GM18861 (cell line): ENCODE measurements around the gene BTRC.

Experiments used
- ATAC-seq: cut with Tn5 transposase; IDR thresholded peaks from one replicate; pipeline ENCODE4 v1.9.1; 2021; ENCODE audit not compliant: unreplicated experiment

Gene BTRC

DNA sequence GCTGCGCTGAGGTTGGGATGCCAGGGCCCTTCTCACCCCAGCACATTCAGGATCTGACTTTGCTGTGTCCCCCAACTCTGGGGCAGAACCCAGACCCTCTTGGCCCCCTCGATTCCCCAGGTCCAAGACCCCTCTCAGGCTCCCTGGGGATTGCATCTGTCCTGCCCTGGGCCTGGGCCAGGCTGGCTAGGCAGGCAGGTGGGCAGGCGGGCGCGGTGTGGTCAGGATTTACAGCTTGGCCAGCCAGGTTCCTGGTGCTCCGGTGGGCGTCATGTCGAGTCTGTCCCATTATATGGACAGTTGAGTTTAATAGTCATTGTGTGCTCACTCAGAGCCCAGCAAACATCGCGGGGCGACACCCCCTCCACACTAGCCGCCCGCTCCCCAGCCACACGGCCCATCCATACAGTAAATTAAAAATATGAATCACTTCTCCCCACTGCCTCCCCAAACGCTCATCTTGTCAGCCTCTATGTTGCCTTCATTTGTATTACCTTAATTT is 210.6 kb downstream of the BTRC start:
- ATAC-seq = no peak

DNA sequence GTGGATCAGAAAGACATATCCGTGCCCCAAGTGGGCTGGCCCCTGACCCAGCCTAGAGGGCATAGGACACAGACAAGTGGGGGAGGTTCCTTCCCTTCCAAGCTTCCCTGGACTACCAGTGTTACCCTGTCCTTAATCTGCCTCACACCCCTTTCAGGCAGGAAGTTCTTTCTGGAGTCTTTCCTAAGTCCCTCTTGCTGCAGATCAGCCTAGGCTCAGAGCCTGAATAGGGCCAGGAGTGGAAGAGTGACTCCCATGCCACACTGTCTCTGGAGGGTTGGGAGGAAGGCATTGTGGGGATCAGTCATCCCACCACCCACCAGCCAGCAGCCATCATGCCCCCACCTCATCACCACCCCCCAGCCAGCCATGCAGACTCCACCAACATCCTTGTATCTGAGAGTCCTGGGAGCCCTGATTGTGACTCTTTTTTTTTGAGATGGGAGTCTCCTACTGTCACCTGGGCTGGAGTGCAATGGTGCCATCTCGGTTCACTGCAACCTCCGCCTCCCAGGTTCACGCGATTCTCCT is 211.5 kb downstream of the BTRC start:
- ATAC-seq = no peak

DNA sequence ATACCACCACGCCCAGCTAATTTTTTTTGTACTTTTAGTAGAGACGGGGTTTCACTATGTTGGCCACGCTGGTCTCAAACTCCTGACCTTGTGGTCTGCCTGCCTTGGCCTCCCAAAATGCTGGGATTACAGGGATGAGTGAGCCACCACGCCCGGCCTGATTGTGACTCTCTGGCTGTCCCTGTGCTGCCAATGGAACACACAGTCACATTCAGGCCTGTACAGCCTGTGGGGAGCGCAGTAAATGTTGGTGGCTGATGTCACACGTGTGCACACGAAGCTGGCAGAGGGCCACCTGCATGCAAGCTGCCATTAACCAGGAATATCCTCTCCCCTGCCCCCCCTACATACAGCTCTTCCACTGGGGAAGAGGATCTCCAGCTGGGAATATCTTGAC is 212.0 kb downstream of the BTRC start:
- no peak for ATAC-seq

DNA sequence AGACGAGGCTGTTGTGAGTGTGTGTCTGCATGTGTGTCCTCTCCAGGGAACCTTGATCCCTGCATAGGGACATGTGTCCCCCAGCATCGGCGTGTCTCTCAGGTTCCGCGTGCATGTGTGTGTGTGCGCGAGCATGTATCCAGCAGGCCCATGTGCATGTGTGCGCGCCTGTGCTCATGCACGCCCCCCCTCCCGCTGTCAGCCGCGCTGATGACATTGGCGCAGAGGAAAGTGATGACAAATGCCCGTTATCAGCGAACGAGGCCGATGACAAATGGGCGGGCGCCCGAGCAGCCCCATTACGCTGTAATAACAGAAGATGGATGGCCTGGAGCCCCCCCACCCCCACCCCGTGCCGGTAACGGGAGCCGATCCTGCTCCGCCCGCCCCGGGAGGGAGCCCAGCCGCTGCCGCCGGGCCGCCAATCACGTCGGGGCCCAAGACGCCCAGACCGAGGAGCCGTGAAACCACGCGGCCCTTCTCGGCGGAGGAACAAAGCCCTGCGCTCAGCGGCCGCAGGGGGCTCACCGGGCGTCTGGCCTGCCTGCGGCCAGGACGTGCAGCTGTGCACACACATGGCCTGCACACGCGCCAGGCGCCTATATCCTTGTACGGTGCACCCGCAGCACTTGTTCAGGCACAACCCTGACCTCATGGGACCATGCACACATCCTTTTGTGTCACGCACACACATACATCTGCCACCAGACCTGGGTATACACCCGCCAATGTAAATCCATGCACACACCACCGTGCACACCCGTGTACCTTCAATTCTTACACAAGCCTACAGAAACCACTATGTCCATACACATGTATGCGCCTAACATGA is 212.6 kb downstream of the BTRC start:
- ATAC-seq = no peak

DNA sequence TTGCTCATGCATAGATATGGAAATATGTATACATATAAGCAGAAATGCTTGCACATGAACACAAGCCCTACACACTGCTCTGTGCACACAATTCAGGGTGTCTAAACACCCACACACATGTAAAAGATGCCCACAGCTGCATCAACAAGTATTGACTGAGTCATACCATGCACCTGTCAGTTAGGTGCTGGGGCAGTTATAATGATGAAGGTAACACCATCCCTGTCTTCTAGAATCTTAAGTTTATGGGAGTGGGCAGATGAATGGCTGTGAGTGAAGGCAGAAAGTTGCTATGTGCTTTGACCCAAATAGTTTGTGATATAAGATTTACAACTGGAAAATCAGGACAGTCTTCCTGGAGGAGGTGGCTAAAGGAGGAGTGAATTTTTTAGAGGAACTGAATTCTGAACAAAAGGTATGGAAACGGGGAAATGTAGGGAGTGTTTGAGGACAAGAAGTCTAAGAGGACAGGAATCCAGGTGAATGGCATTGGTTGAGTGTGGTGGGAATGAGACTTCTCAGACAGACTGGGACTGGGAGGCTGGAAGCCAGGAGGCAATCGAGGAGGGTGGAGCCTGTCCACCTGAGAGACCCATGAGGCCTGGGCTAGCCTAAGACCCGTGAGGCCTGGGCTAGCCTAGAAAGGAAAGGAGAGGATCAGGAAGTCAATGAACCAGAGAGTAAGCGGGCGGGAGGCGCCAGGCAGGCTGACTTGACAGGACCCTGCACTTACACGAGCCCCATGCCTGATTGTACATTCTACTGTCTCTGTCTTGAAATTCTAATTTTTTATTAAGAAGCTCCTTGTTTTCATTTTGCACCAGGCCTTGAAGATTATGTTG is 213.4 kb downstream of the BTRC start:
- ATAC-seq = no peak

DNA sequence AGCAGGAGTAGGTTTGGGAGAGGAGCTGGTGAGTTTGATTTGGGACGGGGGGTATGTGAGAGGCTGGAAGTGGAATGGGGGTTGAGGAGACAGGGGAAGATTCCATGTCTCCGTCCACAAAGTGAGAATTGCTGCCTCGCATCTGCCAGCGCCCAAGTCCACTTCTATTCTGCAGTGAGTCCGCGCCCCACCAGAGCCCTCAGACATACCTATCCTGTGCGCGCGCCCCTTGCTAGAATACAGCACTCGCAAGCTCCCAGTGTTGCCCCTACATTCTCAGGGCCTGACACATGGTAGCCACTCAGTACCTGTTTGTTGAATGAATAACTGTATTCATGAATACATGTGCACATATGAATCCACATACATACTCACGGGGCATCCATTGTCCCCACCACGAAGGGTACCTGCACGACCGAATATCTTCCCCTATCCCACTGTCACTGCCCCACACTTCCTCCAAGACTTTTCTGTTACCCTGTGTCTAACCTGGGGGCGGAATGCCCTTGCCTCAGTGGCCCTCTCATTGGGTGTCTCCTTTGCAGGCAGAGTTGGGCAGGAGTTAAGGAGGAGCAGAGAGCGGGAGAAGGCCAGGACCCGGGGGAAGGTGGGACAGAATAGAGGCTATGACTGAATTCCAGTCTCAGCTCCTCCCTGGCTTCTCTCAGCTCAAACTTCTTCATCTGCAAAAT is 214.2 kb downstream of the BTRC start:
- ATAC-seq = no peak

DNA sequence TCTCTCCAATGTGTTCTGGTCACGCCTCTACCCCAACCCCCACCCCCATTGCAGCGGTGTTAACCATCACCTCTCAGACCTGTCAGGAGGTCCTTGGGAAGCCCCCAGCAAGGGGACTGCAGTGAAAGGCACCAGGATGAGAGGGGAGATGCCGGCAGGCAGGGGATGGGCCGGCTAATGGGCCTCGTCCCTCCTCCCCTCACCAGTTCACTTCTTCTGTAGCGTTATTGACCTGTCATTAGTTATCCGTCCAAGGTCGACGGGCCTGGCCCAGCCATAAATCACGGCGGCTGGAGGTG is 215.3 kb downstream of the BTRC start:
- ATAC-seq = no peak

DNA sequence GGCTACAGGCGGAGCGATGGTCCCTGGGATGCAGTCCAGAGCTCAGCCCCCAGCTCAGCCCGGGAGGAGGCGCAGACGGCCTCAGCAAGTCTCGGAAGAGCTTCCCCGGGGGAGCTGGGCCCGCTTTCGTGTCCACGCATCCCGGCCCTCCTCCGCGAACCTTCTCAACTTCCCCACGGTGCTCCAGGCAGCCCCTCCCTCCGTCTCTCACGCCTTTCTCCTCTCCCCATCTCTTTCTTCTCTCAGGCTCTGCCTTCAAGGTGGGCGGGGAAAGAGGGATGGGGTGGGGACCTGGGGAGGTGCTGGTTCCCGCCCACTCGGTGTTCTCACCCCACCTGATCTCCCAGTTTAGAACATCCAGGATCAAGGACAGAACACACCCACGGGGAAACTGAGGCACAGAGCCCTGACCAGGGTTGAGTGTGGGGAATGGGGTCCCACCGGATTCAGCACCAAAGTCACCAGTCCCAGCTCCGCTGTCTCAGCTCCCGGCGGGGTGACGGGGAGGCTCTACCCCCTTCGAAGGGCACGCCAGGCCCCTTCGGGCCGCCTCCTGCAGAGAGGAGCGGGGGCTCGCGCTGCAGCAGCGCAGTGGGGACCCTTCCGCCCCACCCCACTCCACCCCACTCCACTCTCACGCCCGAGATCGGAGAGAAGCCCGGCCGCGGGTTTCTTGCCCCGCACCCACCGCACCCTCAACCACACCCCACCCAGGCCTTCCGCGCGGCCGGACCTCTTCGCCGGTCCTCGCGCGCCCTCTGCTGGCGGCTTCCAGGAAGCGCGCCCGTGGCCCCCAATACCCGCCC is 215.9 kb downstream of the BTRC start:
- no peak for ATAC-seq

DNA sequence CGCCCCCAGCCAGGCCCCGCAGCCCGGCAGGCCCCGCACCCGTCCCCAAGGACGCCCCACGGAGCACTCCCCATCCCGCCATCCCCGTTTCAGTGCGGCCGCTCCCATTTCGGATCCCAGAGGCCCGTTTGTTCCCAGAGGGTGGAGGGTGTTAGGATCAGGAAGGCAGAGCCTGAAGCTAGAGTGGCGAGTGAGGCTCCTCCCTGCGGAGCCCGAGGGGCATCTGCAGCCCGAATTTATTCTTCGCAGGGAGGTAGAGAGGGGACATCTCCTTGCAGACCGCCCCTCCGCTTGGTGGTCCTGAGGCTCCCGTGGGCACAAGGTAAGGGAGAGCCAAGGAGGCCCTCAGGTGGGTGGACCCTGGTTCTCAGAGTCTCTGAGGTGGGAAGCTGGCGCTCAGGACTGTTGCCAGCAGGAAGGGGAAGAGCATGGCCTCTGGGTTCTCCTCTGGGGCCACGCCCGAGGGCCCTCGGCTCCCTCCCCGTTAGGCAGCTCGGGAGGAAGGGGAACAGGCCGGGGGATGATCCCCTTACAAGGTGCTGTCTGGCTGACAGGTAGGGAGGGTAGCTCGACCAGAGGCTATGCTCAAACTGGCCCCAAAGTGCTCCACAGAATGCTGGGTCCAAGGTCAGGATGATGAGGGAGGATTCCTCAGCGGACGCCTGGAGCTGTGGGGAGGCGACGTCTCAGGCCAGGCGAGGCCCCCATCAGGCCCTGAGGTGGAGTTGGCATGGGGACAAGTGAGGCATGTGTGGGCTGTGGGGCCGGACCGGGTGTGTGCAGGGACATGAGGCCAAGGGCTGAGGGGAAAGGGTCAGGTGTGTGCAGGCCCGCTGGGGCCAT is 216.7 kb downstream of the BTRC start:
- ATAC-seq = no peak

DNA sequence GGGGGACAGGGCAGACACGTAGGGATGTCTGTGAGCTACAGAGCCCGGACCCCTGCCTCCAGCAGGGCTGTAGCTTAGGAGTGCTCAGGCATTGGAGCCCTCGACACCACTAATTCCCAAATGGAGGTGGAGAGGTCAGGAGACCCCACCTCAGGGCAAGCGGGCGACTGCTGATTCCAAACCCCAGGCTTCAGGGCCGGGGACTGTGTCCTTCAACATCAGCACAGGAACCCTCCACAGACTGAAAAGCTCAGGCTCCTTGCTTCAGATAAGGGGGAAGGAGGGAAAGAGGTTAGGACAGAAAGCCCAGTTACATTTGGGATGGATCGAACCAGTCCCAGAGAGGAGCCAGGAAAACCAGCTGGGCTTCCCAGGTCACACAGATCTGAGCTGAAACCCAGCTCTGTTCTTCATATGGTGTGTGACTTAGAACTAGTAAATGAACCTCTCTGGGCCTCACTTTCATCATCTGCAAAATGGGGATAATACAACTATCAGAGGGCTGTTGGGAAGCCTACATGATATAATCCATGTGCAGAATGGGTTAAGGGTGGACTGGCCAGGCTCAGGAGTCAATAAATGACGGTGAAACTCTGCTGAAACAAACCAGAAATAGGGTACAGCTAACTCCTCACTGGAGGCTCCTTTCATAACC is 217.4 kb downstream of the BTRC start:
- no peak for ATAC-seq

DNA sequence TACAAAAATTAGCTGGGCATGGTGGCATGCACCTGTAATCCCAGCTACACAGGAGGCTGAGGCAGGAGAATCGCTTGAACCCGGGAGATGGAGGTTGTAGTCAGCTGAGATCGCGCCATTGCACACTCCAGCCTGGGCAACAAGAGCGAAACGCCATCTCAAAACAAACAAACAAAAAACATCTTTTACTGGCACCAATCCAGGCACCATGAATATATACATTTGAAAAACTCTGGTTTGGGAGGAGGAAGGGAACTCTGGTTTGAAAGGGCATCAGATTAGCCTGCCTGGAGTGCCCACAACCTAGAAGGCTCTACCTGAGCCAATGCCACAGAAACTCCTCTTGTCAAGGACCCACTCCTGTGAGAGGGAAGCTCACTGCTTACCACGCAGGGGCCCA is 218.2 kb downstream of the BTRC start:
- no peak for ATAC-seq

DNA sequence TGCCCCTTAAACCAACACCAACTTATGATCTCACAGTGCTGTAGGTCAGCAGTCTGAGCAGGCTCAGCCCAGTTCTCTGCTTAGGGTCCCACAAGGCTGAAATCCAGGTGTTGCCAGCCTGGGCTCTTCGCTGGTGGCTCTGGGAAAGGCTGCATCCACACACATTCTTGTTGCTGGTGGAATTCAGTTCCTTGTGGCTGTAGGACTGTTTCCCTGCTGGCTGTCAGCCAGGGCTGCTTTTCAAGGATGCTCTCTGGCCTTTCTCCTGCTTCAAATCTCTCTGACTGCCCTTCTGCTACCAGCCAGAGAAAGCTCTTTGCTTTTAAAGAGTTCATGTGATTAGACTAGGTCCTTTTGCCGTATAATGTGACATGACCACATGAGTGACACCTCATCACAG is 218.8 kb downstream of the BTRC start:
- ATAC-seq = no peak

DNA sequence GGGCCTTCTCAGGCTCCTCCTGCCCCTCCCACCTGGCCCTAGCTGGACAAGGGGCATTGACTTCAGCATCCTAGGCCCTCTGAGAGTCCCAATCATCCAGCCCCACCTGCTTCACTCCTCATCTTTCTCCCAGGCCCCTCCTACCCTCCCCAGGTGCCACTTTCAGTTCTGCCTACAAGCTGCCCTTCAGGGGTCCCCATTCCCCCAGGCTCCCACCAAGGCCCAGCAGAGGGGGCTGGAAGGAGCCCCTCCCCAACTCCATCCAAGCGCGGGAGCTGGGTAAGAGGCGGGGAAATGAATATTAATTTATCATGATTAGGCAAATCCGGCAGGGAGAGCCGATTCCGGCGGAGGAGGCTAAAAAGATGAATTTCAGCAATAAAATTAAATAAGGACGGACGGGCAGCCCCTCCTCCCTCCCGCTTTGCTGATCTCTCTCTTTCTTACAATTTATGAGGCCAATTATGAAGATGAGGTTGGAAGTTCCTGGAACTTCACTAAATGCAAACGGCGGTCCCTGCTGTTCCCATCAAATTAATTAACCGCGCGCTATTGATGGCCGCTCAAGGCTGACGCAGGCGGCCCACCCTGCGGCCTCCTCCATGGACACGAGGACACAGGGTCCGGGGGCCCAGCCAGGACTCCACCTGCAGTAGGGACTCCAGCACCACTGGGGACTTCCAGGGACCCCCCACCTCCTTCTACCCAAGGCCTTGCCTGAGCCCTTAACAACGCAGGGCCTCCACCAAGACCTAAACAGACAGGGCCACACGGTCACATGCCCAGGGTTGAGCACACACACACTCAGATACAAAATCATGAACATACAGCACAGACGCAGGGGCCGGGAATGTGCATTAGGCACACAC is 220.2 kb downstream of the BTRC start:
- no peak for ATAC-seq

DNA sequence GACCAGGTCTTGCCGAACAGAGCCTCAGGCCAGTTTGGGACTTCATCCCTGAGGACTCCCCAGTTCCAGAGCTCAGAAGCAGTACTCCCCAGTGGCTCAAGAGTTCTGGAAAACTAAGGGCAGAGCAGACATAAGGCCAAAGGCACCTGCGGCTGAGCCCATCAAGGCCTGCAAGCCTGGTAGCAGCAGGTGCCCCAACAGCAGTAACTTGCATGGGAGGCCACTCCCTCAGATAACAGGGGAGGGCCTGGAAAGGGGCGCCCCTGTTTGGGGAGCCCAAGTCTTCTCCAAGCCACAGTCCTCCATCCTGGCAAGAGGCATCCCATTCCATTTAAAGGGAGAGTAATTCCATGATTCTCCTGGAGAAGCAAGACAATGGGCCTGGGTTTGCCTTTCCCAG is 221.1 kb downstream of the BTRC start:
- ATAC-seq = no peak

DNA sequence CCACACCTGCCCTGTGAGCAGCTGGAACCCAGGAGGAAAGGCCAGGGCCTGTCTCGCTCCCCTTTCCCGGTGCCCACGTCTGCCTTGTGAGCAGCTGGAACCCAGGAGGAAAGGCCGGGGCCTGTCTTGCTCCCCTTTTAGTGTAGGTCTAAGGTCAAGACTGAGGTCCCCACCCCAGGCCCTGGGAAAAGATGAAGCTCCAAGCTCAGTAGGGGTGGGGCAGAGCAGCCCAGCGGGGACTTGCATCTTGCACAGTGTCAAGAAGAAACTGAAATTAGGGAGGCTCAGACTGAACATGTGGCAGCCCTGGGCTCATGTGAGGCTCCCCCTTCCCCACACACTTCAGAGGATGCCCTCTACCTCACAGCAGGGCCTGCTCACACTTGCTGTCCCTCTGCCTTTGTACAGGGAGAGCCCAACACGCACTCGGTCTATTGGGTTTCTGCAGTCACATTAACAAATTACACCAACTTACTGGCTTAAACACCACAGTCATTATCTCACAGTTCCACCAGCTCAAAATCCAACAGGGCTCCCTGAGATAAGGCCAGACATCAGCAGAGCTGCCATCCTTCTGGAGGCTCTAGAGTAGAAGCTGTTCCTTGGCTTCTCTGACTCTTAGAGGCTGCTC is 221.7 kb downstream of the BTRC start:
- no peak for ATAC-seq

DNA sequence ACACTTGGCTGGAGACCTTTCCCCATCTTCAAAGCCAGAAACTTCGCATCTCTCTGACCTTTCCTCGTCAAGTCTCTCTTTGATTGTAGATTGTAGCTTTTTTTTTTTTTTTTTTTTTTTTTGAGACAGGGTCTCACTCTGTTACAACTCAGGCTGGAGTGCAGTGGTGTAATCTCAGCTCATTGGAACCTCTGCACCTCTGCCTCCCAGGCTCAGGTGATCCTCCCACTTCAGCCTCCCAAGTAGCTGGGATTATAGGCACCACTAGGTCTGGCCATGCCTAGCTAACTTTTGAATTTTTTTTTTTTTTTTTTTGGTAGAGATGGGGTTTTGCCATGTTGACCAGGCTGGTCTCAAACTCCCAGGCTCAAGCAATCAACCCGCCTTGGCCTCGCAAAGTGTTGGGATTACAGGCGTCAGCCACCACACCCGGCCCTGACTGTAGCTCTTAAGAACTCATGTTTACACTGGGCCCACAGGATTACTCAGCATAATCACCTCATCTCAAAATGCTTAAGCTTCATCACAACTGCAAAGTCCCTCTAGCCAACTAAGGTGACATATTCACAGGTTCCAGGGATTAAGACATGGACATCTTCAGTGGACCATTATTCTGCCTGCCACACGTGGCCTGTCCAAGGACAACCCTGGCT is 222.4 kb downstream of the BTRC start:
- ATAC-seq = no peak

DNA sequence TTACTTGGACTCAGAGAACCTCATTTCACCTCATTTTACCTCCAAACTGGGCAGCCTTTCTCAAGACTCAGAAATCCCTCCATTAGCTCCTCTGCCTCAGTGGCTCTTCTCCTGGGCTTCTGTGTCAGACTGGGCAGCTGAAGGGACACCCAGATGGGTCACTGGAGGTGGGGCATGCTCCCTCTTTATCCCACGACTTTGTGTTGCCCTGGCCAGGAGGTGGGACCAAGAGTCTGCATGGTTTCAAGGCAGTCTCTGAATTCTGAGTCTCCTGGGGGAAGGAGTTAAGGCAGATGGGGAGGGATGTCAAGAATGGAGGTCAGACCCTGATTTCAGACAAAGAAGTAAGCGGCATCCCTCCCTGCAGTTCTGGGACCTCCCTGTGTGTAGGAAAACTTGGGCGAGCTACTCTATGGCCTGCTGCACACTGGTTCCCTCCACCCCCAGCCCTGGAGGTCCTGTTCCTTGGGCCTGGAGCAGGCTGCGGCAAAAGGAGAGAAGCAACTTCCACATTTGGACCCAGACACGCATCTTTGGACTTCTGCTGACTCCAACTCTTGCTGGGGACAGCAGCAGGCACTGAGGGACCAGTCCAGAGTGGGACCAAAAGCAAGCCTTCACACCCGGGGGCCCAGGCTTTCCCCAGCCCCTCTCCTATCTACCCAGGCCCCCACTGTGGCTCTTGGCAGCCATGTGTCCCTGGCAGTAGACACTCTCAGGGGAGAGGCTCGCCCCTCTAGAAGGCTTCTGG is 223.3 kb downstream of the BTRC start:
- no peak for ATAC-seq
